GM23338 (cell line): Measurements from ENCODE around the gene KLF18.
"Not testable (repeated sequence)": the region's sequence is repeated elsewhere in the genome, so short reads cannot be mapped to it uniquely, and the experiment has no call there.

Experiments
- CREB1 ChIP-seq: fragments of 250-450 bp; sonication (Bioruptor Pico); IDR thresholded peaks from 2 replicates; pipeline ENCODE4 v1.5.0; 2020; ENCODE audit warnings: low read depth, mild to moderate bottlenecking, moderate library complexity
- CTCF ChIP-seq, 2 experiments: fragments of 200-600 bp in 1 of 2; sonication (generic) in 1 of 2; conservative IDR thresholded peaks; 2 replicates each; pipeline versions ENCODE4 v1.5.1 to v1.6.1; 2016 to 2017; ENCODE audit warnings: antibody characterized with exemption in 2 of 2, low read depth in 2 of 2, mild to moderate bottlenecking in 2 of 2, moderate library complexity in 1 of 2
- EZH2 ChIP-seq: fragments of 200-600 bp; sonication (generic); IDR thresholded peaks from one replicate; pipeline ENCODE4 v1.8.0; 2017; ENCODE audit warnings: antibody characterized with exemption, mild to moderate bottlenecking, low read depth; ENCODE audit not compliant: unreplicated experiment
- EZH2phosphoT487 ChIP-seq: fragments of 200-600 bp; sonication (generic); IDR thresholded peaks from one replicate; pipeline ENCODE4 v1.8.1; 2018; ENCODE audit warnings: antibody characterized with exemption; ENCODE audit not compliant: unreplicated experiment
- POLR2AphosphoS5 ChIP-seq: IDR thresholded peaks from 2 replicates; pipeline ENCODE4 v1.6.1; 2016; ENCODE audit warnings: antibody characterized with exemption, low read depth
- REST ChIP-seq: IDR thresholded peaks from one replicate; pipeline ENCODE4 v1.6.1; 2018; ENCODE audit warnings: antibody characterized with exemption; ENCODE audit not compliant: unreplicated experiment
- STAT1 ChIP-seq: IDR thresholded peaks from one replicate; pipeline ENCODE4 v1.6.1; 2016; ENCODE audit warnings: antibody characterized with exemption; ENCODE audit not compliant: unreplicated experiment
- ZNF114 ChIP-seq: fragments of 250-450 bp; sonication (Bioruptor Pico); IDR thresholded peaks from 2 replicates; pipeline ENCODE4 v1.5.0; 2020; ENCODE audit warnings: mild to moderate bottlenecking, moderate library complexity

DNA sequence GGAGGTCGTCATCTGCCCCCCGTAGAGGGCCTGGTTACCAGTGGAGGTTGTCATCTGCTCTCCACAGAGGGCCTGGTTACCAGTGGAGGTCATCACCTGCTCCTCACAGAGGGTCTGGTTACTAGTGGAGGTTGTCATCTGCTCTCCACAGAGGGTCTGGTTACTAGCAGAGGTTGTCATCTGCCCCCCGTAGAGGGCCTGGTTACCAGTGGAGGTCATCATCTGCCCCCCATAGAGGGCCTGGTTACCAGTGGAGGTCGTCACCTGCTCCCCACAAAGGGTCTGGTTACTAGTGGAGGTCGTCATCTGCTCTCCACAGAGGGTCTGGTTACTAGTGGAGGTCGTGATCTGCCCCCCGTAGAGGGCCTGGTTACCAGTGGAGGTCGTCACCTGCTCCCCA, 1.9 kb downstream of the KLF18 start:
- TF ChIP-seq CTCF (conservative IDR thresholded peaks at IDR 0.05; ENCODE audit: low read depth in 2 of 2); POLR2AphosphoS5; EZH2phosphoT487; CREB1 (CRISPR knock-in tag); REST; EZH2; STAT1; ZNF114 (CRISPR knock-in tag): not testable (repeated sequence)
